ENCODE measurements around the gene RPUSD1.

DNA sequence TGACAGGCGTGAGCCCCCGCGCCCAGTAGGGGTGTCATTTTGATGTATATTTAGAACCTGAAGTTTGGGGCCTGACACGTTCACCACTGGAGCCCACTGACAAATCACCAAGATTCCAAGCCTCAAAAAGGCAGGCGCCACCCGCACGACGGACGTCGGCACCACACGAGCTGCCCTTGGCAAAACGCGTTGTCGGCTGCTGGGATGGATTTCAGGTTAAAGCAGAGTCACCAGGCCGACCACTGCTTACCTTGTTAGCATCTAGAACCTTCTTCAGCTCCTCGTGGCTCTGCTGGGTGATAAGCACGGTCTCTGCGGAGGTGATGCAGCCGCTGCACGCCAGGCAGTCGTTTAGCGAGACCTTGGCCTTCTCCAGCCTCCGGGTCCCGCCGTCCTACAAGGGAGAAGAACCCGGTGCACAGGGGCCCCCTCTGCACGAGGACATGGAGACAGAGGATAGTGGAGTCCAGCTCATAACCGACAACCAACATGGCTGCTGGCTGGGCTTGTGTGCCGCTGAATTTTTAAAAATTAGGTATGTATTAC lies 51.2 kb downstream of the RPUSD1 start:
- TF ChIP-seq, protein P1, sequence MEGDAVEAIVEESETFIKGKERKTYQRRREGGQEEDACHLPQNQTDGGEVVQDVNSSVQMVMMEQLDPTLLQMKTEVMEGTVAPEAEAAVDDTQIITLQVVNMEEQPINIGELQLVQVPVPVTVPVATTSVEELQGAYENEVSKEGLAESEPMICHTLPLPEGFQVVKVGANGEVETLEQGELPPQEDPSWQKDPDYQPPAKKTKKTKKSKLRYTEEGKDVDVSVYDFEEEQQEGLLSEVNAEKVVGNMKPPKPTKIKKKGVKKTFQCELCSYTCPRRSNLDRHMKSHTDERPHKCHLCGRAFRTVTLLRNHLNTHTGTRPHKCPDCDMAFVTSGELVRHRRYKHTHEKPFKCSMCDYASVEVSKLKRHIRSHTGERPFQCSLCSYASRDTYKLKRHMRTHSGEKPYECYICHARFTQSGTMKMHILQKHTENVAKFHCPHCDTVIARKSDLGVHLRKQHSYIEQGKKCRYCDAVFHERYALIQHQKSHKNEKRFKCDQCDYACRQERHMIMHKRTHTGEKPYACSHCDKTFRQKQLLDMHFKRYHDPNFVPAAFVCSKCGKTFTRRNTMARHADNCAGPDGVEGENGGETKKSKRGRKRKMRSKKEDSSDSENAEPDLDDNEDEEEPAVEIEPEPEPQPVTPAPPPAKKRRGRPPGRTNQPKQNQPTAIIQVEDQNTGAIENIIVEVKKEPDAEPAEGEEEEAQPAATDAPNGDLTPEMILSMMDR (IDR thresholded peaks at IDR 0.05) = no peak
- TF ChIP-seq, protein P2, sequence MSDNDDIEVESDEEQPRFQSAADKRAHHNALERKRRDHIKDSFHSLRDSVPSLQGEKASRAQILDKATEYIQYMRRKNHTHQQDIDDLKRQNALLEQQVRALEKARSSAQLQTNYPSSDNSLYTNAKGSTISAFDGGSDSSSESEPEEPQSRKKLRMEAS (IDR thresholded peaks at IDR 0.05) = no peak
- no peak for TF ChIP-seq ESRRA (IDR thresholded peaks at IDR 0.05; ENCODE audit: borderline replicate concordance, low read length)
- TF ChIP-seq CHD2 (IDR thresholded peaks at IDR 0.05; ENCODE audit: low read length, partially characterized antibody) = no peak
- TF ChIP-seq JUNB (IDR thresholded peaks at IDR 0.05) = no peak
- no peak for TF ChIP-seq RARB (CRISPR knock-in tag; IDR thresholded peaks at IDR 0.05)
- TF ChIP-seq HOXA7 (CRISPR knock-in tag; IDR thresholded peaks at IDR 0.05) = no peak
- TF ChIP-seq, protein P3, sequence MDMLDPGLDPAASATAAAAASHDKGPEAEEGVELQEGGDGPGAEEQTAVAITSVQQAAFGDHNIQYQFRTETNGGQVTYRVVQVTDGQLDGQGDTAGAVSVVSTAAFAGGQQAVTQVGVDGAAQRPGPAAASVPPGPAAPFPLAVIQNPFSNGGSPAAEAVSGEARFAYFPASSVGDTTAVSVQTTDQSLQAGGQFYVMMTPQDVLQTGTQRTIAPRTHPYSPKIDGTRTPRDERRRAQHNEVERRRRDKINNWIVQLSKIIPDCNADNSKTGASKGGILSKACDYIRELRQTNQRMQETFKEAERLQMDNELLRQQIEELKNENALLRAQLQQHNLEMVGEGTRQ (IDR thresholded peaks at IDR 0.05) = no peak
- TF ChIP-seq POLR2A (IDR thresholded peaks at IDR 0.05; ENCODE audit: low read length) = no peak
